GM21447 (cell line): ENCODE data around the gene FGB.

ENCODE experiments used
- ATAC-seq: cut with Tn5 transposase; IDR thresholded peaks from one replicate; pipeline ENCODE4 v1.9.1; 2021; ENCODE audit not compliant: unreplicated experiment

The FGB gene

DNA sequence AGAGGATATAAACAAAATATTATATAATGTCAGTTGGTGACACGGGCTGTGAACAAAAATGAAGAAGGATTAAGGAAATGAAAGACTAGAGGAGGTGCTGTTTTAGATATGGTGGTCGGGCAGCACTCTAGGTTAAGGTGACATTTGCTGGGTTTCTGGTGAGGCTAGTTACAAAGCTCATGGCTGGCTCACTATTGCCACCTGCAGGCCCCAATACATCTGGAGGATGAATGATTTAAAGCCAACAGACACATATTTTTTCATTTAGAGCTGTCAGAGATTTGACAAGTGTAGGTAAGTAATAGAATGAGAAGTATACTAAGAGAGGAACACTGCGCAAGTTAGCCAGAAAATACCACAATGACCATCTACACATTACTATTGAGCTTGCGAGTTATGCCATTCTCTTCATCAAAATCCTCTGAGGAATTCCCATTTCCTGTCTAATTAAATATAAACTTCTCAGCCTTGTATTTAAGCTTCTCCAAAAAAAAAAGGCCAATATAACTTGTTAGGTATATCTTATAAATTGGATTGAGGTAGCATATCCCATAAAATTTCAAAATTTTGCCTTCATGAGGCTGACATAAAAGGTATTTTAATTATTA lies 56.0 kb downstream of the FGB start:
- peak; percentile 65 for ATAC-seq

DNA sequence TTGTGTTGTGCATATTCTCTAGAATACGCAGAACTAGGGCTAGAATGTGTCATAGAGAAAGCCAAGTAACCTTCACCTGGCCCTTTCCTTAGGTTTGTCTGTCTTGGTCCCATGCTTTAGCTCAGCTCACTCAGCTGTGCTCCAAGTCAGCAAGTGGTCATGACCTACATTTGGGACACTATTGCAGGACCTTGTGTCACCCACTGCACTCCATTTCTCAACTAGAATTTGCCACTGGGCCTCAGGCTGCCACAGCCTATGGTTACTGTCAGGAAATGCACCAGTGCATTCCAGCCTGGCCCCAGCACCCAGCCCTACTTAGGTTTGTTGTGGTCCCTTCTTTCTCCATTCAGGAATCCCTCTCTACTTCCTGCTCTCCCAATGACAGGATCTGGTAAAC lies 57.3 kb downstream of the FGB start:
- no peak for ATAC-seq
